Natural killer cell (primary cell): ENCODE results near the gene CCDC197. TPM values are rescaled to one million over a fixed set of nuclear protein-coding genes. Genes with fewer than 3 reads are reported as not detected.

Source experiments
- ATAC-seq, 3 donors: fragments of 150-1000 bp in 2 of 3; fragments of 200-7000 bp in 1 of 3; cut with Tn5 transposase; 1 replicate in 1 of 3; 2 replicates in 2 of 3; pipeline ENCODE4 v1.10.0; 2021; ENCODE audit warnings: mild to moderate bottlenecking in 2 of 3, moderate library complexity in 2 of 3
- DNase-seq, 2 donors: peaks; one replicate each; pipeline versions ENCODE4 v3.0.0 to v3.0.0-alpha.2; 2013 to 2021; ENCODE audit warnings: mixed read lengths in 1 of 2
- H3K27ac ChIP-seq: one replicate; pipeline ENCODE4 v1.5.1; 2013; ENCODE audit warnings: mild to moderate bottlenecking, low read length
- H3K27me3 ChIP-seq: one replicate; pipeline ENCODE4 v1.6.1; 2013; ENCODE audit warnings: low read length; ENCODE audit not compliant: control insufficient read depth, insufficient read depth
- H3K36me3 ChIP-seq: one replicate; pipeline ENCODE4 v1.6.1; 2013; ENCODE audit warnings: low read length; ENCODE audit not compliant: control insufficient read depth, insufficient read depth
- H3K4me1 ChIP-seq: one replicate; pipeline ENCODE4 v1.6.1; 2013; ENCODE audit warnings: low read length; ENCODE audit not compliant: control insufficient read depth, insufficient read depth
- H3K4me3 ChIP-seq: one replicate; pipeline ENCODE4 v1.5.1; 2013; ENCODE audit warnings: low read length
- H3K9me3 ChIP-seq: one replicate; pipeline ENCODE4 v1.6.1; 2013; ENCODE audit warnings: low read length; ENCODE audit not compliant: control insufficient read depth, insufficient read depth
- H3K27ac Mint-ChIP-seq, 2 donors: one replicate each; pipeline ENCODE4 v1.8.0; 2022; ENCODE audit warnings: mild to moderate bottlenecking in 2 of 2, mixed read lengths in 2 of 2, moderate library complexity in 1 of 2
- H3K27me3 Mint-ChIP-seq, 2 donors: one replicate each; pipeline ENCODE4 v1.8.0; 2022; ENCODE audit warnings: low read depth in 2 of 2, mixed read lengths in 2 of 2
- H3K36me3 Mint-ChIP-seq: one replicate; pipeline ENCODE4 v1.8.0; 2022; ENCODE audit warnings: mixed read lengths
- H3K4me1 Mint-ChIP-seq, 2 donors: one replicate each; pipeline ENCODE4 v1.8.0; 2022; ENCODE audit warnings: mixed read lengths in 2 of 2
- H3K4me3 Mint-ChIP-seq: one replicate; pipeline ENCODE4 v1.8.0; 2022; ENCODE audit warnings: mild to moderate bottlenecking, moderate library complexity, mixed read lengths
- H3K9me3 Mint-ChIP-seq, 2 donors: one replicate each; pipeline ENCODE4 v1.8.0; 2022; ENCODE audit warnings: mixed read lengths in 2 of 2
- WGBS: methylation state at CpG from one replicate; pipeline ENCODE4 v1.1.7; 2013; ENCODE audit warnings: missing lambda C conversion rate; ENCODE audit not compliant: insufficient coverage; 5-methylcytosine and 5-hydroxymethylcytosine counted together
- intact Hi-C: fragments of 100-400 bp; cut with micrococcal nuclease; formaldehyde crosslinking; loops from one replicate; pipeline ENCODE4 v1.14.2; 2022
- total RNA-seq, 4 donors: library from RNA; stranded (reverse); fragments of 120-200 nt in 1 of 4; gene quantifications; one replicate each; pipeline versions ENCODE4 v1.2.3 to v1.2.4, GENCODE V29; 2013 to 2022
- TF ChIP-seq, protein P1 (sequence below): fragments of 200-600 bp; IDR thresholded peaks from one replicate; pipeline ENCODE4 v1.8.0; 2022; ENCODE audit warnings: antibody characterized with exemption

CCDC197 gene
- total RNA-seq, 3 donors from 2014 or later (not counting 1 experiment from before 2014, with no cell fraction given), result not detected

DNA sequence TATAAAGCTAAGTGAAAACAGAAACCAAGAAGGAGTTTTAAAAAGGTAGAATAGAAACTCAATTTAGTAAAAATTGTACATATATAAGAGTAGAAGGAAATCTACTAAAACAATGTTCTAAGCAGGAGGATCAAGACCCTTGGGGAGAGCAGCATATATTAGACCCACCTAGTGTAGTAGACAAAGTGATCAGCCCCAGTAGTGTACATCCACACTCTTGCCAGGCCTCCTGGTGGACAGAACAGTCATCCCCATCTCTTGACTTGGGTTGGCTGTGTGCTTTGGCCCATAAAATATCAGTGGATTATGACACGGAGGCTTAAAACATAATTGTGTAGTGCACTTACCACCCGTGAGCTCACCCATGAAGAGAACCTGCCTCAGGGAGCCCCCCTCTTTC, 18.1 kb downstream of the CCDC197 start:
- Mint-ChIP-seq H3K9me3 (no peaks in the 10 kb centered on the region), H3K4me3 (no peak overlapping the region), H3K4me1 (peaks cover 13 to 17% of the 10 kb centered on the region in 2 donors), H3K36me3 (no peaks in the 10 kb centered on the region), H3K27me3 (peaks cover 44 to 76% of the 10 kb centered on the region in 2 donors), H3K27ac (no peak overlapping the region)
- ATAC-seq (no peak), DNase-seq (no peak)
- Histone ChIP-seq H3K4me1 (peaks cover 20% of the 10 kb centered on the region), H3K27ac (no peak overlapping the region), H3K36me3 (no peaks in the 10 kb centered on the region), H3K9me3 (no peaks in the 10 kb centered on the region), H3K27me3 (peaks cover 12% of the 10 kb centered on the region), H3K4me3 (no peak overlapping the region)
- intact Hi-C loops, result no loop called here
- TF ChIP-seq, protein P1, sequence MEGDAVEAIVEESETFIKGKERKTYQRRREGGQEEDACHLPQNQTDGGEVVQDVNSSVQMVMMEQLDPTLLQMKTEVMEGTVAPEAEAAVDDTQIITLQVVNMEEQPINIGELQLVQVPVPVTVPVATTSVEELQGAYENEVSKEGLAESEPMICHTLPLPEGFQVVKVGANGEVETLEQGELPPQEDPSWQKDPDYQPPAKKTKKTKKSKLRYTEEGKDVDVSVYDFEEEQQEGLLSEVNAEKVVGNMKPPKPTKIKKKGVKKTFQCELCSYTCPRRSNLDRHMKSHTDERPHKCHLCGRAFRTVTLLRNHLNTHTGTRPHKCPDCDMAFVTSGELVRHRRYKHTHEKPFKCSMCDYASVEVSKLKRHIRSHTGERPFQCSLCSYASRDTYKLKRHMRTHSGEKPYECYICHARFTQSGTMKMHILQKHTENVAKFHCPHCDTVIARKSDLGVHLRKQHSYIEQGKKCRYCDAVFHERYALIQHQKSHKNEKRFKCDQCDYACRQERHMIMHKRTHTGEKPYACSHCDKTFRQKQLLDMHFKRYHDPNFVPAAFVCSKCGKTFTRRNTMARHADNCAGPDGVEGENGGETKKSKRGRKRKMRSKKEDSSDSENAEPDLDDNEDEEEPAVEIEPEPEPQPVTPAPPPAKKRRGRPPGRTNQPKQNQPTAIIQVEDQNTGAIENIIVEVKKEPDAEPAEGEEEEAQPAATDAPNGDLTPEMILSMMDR, result no peak
- 91% methylated on average over 2 of the region's 2 CpGs for WGBS

DNA sequence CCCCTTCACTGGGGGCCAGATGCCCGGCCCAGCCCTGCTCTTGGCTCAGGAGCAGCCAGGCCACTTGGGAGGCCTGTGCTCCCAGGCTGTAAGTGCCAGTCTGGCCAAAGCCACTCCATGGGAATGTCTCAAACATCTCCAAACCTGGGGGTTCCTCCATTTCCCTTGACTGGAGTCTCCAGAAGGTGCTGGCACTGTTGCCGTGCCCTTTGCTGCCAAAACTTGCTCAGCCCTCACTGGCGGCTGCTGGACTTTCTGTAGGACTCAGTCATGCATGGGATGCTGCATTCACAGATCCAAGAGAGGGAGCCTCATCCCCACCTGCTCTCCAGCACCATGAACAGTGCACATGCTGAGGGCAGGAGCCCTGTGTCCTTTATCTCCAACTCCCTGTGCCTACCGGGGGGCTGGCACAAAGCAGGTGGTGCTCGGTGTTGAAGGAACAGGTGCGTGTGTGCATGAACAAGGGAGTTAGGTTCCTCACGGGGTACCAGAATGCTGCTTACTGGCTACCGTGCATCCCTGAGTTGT, 19.4 kb downstream of the CCDC197 start:
- intact Hi-C loops, result no loop called here
- H3K27me3 ChIP-seq, result peaks cover 2% of the 10 kb centered on the region
- H3K27ac ChIP-seq, result no peak overlapping the region
- ATAC-seq (no peak), DNase-seq (no peak)
- peaks cover 9 to 11% of the 10 kb centered on the region in 2 donors for H3K4me1 Mint-ChIP-seq
- no peak overlapping the region for H3K4me3 ChIP-seq
- H3K9me3 ChIP-seq, result no peaks in the 10 kb centered on the region
- no peaks in the 10 kb centered on the region for H3K9me3 Mint-ChIP-seq
- H3K4me3 Mint-ChIP-seq, result no peak overlapping the region
- no peaks in the 10 kb centered on the region for H3K36me3 Mint-ChIP-seq
- no peaks in the 10 kb centered on the region for H3K36me3 ChIP-seq
- H3K27ac Mint-ChIP-seq, result no peak overlapping the region
- 86% methylated on average over 8 of the region's 8 CpGs for WGBS
- H3K4me1 ChIP-seq, result peaks cover 11% of the 10 kb centered on the region
- TF ChIP-seq, protein P1, result no peak
- peaks cover 37 to 76% of the 10 kb centered on the region in 2 donors for H3K27me3 Mint-ChIP-seq

DNA sequence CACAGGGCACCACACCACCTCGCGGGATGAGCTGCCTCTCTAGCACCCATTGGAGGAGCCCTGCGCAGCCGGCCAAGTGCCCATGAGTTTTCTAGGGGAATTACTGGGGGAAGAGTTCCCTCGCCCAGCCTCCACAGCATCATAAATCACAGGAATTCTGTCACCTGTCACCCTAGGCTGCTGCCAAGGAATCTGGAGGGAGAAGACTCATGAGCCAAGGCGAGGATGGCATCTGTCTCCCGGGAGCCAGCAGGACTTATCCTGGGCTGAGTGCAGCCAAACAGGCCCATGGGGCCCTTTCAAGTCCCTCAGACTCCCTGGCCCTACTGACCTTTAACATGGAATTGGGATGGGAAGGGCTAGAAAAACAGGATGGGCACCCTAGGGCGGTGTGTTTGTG, 21.2 kb downstream of the CCDC197 start:
- intact Hi-C loops, result no loop called here
- H3K36me3 Mint-ChIP-seq, result no peaks in the 10 kb centered on the region
- H3K27me3 Mint-ChIP-seq, result peaks cover 37 to 85% of the 10 kb centered on the region in 2 donors
- H3K4me1 Mint-ChIP-seq, result no peaks in the 10 kb centered on the region
- no peak overlapping the region for H3K4me3 Mint-ChIP-seq
- no peak overlapping the region for H3K27ac Mint-ChIP-seq
- H3K4me3 ChIP-seq, result no peak overlapping the region
- no peaks in the 10 kb centered on the region for H3K4me1 ChIP-seq
- TF ChIP-seq, protein P1, result no peak
- no peak overlapping the region for H3K27ac ChIP-seq
- H3K27me3 ChIP-seq, result peaks cover 2% of the 10 kb centered on the region
- DNase-seq, result no peak
- ATAC-seq, result no peak
- H3K9me3 ChIP-seq, result no peaks in the 10 kb centered on the region
- H3K9me3 Mint-ChIP-seq, result no peaks in the 10 kb centered on the region
- H3K36me3 ChIP-seq, result no peaks in the 10 kb centered on the region
- 75% methylated on average over 8 of the region's 8 CpGs for WGBS

DNA sequence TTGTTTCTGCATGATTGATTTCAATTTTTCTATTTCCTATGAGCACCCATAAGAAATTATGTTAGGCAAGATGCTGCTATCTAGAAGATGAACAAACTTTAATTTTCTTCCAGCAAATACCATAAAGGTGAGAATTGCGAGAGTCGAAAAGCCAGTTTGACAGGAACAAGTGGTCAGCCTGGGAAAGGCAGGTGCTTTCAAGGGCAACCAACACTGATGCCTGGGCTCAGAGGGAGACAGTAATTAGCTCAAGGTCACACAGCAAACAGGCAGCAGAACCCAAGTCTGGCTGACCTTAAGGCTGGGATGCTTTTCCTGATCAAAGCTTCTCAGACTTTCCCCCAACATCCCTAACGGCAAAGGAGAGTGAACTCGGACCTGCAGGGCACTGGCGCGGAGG, 22.2 kb downstream of the CCDC197 start:
- H3K4me3 ChIP-seq, result no peak overlapping the region
- Mint-ChIP-seq H3K27ac (no peak overlapping the region), H3K9me3 (no peaks in the 10 kb centered on the region), H3K27me3 (peaks cover 34 to 88% of the 10 kb centered on the region in 2 donors), H3K36me3 (no peaks in the 10 kb centered on the region), H3K4me1 (no peaks in the 10 kb centered on the region), H3K4me3 (no peak overlapping the region)
- H3K9me3 ChIP-seq, result no peaks in the 10 kb centered on the region
- WGBS, result 93% methylated on average over 5 of the region's 6 CpGs
- H3K36me3 ChIP-seq, result no peaks in the 10 kb centered on the region
- intact Hi-C loops, result no loop called here
- peaks cover 2% of the 10 kb centered on the region for H3K27me3 ChIP-seq
- no peaks in the 10 kb centered on the region for H3K4me1 ChIP-seq
- no peak for DNase-seq
- TF ChIP-seq, protein P1, result no peak
- no peak for ATAC-seq
- H3K27ac ChIP-seq, result no peak overlapping the region
